SH-SY5Y (cell line): ENCODE data around the gene BHLHE41.

Experiments used
- GATA2 ChIP-seq: IDR thresholded peaks from 2 replicates; pipeline ENCODE4 v1.6.1; 2011; ENCODE audit warnings: mild to moderate bottlenecking, low read depth, low read length
- GATA3 ChIP-seq: IDR thresholded peaks from 2 replicates; pipeline ENCODE4 v1.6.1; 2011; ENCODE audit warnings: low read depth, mild to moderate bottlenecking, low read length, moderate library complexity

Gene BHLHE41

GRCh38 chr12:26092346-26093105 is 32.3 kb downstream of the BHLHE41 start:
- TF ChIP-seq GATA3 (no peak), GATA2 (no peak)

GRCh38 chr12:26091822-26092221 is 33.0 kb downstream of the BHLHE41 start:
- TF ChIP-seq GATA2 (no peak), GATA3 (no peak)

GRCh38 chr12:26090836-26091510 is 33.9 kb downstream of the BHLHE41 start:
- TF ChIP-seq GATA2 (no peak), GATA3 (no peak)

GRCh38 chr12:26088998-26089397 is 35.8 kb downstream of the BHLHE41 start:
- TF ChIP-seq GATA3, result no peak
- TF ChIP-seq GATA2, result no peak

GRCh38 chr12:26086936-26087335 is 37.9 kb downstream of the BHLHE41 start:
- TF ChIP-seq GATA3, result no peak
- no peak for TF ChIP-seq GATA2

- TF ChIP-seq GATA3, result no peak
- no peak for TF ChIP-seq GATA2
Measured at GRCh38 chr12:26080911-26081310, 43.9 kb downstream of the BHLHE41 start.

GRCh38 chr12:26077915-26078702 is 46.7 kb downstream of the BHLHE41 start:
- TF ChIP-seq GATA2 (no peak), GATA3 (no peak)
